DND-41 (cell line): Measurements from ENCODE around the gene PTPRG.

Experiments used
- CTCF ChIP-seq: IDR thresholded peaks from 2 replicates; pipeline ENCODE4 v1.5.1; 2012; ENCODE audit warnings: borderline replicate concordance, low read length, moderate library complexity, mild to moderate bottlenecking; ENCODE audit not compliant: poor library complexity, severe bottlenecking; ENCODE audit errors: extremely low read depth
- EZH2 ChIP-seq: IDR thresholded peaks from 3 replicates; pipeline ENCODE4 v1.6.1; 2012; ENCODE audit warnings: borderline replicate concordance, low read depth, mild to moderate bottlenecking, moderate library complexity, low read length, inconsistent platforms; ENCODE audit not compliant: severe bottlenecking

GRCh38 chr3:62052331-62052730 lies 491.0 kb downstream of the PTPRG start:
- TF ChIP-seq CTCF = no peak
- no peak for TF ChIP-seq EZH2
